NK-92 treated with Interleukin-12 subunit alpha and Interleukin-12 subunit beta, amount 100 ng/mL, for 24 hours (cell line): Measurements from ENCODE around the gene RELT.

Experiments
- DNase-seq: peaks from one replicate; lab custom pipeline; 2025; lab: John Stamatoyannopoulos, UW

The RELT gene

GRCh38 chr11:73347067-73347466, 29.1 kb upstream of the RELT start:
- no peak for DNase-seq

- DNase-seq: no peak
Measured at GRCh38 chr11:73348838-73349237, 27.4 kb upstream of the RELT start.

GRCh38 chr11:73349633-73350032, 26.6 kb upstream of the RELT start:
- DNase-seq: no peak

- DNase-seq: no peak
Measured at GRCh38 chr11:73350908-73351636, 25.1 kb upstream of the RELT start.

GRCh38 chr11:73353422-73353821, 22.8 kb upstream of the RELT start:
- no peak for DNase-seq

GRCh38 chr11:73355109-73355508, 21.1 kb upstream of the RELT start:
- no peak for DNase-seq

GRCh38 chr11:73356979-73357860, 19.0 kb upstream of the RELT start:
- no peak for DNase-seq

GRCh38 chr11:73358071-73358470, 18.1 kb upstream of the RELT start:
- DNase-seq: no peak

- no peak for DNase-seq
Measured at GRCh38 chr11:73359341-73359740, 16.9 kb upstream of the RELT start.

- no peak for DNase-seq
Measured at GRCh38 chr11:73359930-73360742, 16.1 kb upstream of the RELT start.

- DNase-seq: no peak
Measured at GRCh38 chr11:73360743-73361369, 15.3 kb upstream of the RELT start.

- DNase-seq: no peak
Measured at GRCh38 chr11:73361953-73362776, 14.0 kb upstream of the RELT start.

GRCh38 chr11:73363147-73363546, 13.1 kb upstream of the RELT start:
- DNase-seq: no peak

GRCh38 chr11:73365352-73366264, 10.6 kb upstream of the RELT start:
- DNase-seq: no peak

GRCh38 chr11:73366265-73366610, 10.0 kb upstream of the RELT start:
- no peak for DNase-seq

GRCh38 chr11:73366953-73367352, 9.2 kb upstream of the RELT start:
- no peak for DNase-seq

- DNase-seq: no peak
Measured at GRCh38 chr11:73367482-73368024, 8.6 kb upstream of the RELT start.

GRCh38 chr11:73372375-73372993, 3.7 kb upstream of the RELT start:
- DNase-seq: no peak

- DNase-seq: no peak
Measured at GRCh38 chr11:73374151-73374550, 2.0 kb upstream of the RELT start.

GRCh38 chr11:73375830-73376159, 404 bp upstream of the RELT start:
- DNase-seq: no peak
